HL-60/S4 treated with retinoic acid at 250 ng/mL for 4 days and 3 days (cell line): ENCODE data around the gene WDR88.
"Not testable (repeated sequence)": the region's sequence is repeated elsewhere in the genome, so short reads cannot be mapped to it uniquely, and the experiment has no call there.

Experiments used
- in situ Hi-C: fragments of 300-500 bp; cut with MboI; formaldehyde crosslinking; loops from 2 replicates; pipeline ENCODE4 v1.7.0; 2022; ENCODE audit warnings: low sequenced_read_pairs

WDR88 gene

GRCh38 chr19:33208371-33208895 lies 76.5 kb downstream of the WDR88 start:
- in situ Hi-C loops = no loop called here

DNA sequence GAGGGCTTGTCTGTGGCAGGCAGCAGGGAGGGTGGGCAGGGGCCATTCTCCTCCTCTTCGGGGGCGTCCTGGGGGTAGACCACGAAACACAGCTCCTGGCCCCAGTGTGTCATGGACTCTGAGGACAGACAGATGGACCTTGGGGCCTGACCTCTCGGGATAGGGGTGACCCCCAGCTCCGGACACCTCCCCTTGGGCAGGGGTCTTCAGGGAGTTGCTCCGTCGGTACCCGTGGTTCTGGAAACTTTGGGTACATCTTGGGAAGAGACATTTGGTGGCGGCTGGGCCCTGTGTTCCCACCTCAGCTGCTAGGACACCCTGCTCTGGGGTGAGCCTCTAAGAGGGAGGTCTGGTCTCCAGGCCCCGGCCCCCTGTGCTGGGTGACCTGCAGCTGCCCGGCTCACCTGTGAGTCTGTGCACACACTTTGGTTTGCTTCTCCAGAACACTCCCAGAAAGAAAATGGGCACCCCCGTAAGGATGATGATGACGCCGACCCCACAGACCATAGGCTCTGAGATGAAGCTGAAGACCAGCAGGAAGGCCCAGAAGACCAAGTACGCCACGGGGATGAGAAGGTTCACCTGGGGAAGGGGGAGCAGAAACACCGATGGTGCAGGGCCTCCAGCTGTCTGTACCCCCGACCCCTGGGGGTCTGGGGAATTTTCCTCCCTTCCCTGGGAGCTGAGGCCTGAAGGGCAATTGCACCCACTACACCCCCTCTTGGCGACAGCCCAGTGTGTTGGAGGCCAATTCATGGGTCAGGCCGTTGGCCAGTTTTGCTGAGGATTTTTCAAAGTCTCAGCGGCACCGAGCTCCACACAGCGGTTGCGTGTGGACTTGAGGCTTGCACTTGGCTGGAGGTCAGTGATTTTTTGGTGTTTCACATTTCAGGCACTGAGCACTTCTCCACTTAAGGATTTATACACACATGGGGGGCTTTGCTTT lies 77.3 kb downstream of the WDR88 start:
- in situ Hi-C loops = no loop called here

- in situ Hi-C loops = not testable (repeated sequence)
Measured at GRCh38 chr19:33209850-33210230, 77.9 kb downstream of the WDR88 start.

DNA sequence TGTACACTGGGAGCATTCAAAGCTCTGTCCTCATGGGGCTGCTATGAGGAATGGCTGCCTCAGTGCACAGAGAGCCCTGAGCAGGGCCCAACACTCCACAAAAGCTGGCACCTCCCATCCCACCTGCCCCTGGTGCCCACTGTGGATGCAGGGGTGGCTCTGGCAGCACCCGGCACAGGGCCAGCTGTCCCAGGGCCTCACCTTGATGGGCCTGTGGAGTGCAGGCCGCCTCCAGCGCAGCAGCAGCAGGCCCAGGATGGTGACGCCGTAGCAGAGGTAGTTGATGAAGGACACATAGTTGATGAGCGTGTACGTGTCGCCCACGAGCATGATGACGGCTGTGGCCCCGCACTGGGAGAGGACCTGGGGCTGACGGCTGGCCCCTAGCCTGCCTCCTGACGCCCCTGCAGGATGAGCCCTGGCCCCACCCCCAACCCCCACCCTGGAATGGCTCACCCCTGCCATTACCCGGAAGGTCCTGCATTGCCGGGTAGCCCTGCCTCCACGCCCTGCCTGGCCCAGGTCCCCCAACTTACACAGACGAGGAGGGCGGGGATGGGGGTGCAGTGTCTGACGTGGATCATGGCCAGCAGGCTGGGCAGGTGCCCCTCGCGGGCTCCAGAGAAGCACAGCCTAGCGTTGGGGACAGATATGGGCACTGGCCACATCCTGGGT lies 78.5 kb downstream of the WDR88 start:
- in situ Hi-C loops = no loop called here

DNA sequence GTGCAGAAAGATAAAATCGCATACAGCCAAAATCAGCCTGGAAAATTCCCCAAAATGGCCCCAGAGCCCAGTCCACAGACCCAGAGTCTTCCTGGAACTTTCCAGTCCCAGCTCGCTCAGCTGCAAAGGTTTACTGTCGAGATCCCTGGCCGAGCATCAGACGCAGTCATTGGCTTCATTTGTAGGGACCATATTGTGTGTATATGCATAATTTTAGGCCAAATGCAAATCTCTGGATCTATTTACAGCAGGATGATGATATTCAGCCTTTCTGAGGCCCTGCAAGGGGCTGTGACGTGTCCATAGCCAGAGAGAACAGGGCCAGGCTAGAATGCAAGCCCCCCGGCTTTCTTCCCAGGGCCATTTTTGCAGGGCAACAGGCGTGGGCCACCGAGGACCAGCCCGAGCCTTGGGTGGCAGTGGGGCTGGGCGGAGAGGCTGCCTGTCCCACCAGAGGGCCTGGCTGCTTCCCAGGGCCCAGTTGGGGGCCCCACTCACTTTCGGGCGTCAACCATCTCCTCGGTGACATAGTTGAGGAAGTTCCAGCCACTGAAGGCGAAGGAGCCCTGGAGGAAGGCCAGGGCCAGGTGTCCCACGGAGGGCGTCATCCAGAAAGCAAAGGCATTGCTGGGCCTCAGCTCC lies 80.0 kb downstream of the WDR88 start:
- in situ Hi-C loops = no loop called here

DNA sequence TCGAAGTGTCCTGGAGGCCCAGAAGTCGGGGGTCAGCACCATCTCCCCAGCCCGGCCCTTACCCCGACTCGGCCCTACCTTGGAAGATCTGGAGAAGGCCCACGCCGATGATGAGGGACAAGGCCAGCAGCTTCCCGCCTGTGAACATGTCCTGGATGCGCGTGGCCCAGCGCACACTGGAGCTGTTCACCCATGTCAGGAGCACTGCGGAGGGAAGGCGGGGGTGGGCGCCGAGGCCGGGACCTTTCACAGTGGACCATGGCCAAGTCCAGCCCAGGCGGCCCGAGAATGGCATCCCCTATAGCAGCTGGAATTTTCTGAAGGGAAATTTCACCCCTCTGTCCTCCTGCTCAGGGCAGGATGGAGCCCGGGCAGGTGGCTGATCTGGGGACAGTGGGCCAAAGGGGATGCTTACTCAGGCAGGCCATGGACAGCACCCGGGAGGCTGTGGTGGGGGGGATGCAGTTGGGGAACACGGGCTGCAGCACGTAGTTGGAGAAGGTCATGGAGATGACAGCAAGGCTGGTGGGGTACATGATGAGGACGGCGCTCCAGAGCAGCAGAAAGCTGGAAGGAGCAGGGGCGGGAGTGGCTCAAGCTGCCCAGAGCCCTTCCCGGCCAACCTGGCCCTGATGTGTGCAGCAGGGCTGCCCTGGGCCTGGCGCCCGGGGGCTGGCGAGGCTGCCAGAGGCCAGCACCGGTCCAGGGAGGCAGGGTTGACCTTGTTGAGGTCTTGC lies 80.7 kb downstream of the WDR88 start:
- in situ Hi-C loops = no loop called here

DNA sequence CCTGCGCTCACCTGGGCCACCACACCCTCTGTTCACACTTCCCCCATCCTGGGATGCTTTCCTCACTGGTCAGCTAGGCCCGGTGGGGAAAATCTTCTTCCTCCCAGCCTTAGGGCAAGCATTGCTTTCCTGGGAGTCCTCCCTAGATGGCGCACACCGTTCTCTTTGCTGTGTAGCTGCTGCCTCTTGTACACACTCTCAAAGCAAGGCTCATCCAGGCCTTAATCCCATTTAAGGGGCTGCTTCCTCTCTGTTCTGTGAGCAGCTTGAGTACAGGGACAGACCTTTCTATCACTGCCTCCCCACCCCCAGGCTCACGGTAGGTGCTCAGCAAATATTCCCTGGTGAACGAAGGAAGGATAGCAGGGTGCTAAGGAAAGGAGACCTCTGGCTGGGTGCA lies 82.7 kb downstream of the WDR88 start:
- in situ Hi-C loops = no loop called here

GRCh38 chr19:33215438-33216197 lies 83.7 kb downstream of the WDR88 start:
- in situ Hi-C loops = no loop called here

- in situ Hi-C loops = no loop called here
Measured at GRCh38 chr19:33216198-33216830, 84.4 kb downstream of the WDR88 start.

- in situ Hi-C loops = no loop called here
Measured at GRCh38 chr19:33217881-33218280, 86.0 kb downstream of the WDR88 start.

DNA sequence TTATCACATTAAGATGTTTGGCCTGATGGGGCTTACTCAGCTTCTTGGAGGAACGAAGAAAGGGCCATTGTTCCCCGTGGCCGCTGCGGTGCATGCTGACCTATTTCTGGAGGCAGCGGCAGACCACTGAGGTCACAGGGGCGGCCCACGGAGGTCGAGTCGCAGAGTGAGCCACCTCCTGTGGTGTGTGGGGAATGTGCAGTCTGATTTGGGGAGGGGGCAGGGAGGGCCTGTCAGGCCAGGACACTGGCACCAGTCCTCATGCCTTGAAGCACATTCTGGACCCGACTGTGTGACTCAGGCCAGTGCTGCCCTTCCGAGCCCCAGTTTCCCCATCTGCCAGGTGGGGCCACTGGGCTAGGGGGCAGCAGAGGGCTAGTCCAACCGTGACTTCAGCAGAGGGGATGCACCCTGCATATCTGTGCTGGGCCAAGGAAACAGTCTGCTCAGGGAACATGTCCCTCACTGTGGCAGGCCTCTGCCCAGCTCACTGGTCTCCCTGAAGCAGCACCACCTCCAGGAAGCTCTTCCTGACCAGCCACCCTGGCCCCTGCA lies 87.4 kb downstream of the WDR88 start:
- in situ Hi-C loops = no loop called here

DNA sequence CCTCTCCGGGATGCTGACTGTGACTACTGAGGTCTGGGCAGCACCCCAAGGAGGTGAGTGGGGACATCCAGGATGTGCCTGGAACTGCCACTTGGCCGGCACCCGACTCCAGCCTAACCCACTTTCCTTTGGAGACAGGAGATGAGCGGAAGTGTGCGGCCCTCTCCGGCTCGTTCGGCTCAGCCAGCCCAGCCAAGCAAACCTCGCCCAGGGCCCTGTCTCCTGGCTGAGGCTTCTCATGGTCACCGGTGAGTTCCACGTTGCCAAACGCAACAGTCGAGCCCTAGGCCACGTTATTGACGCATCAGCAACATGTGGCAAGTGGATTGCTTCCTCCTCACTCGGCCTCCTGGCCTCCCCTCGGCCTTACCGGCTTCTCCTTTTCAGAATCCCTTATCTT lies 88.2 kb downstream of the WDR88 start:
- in situ Hi-C loops = no loop called here

DNA sequence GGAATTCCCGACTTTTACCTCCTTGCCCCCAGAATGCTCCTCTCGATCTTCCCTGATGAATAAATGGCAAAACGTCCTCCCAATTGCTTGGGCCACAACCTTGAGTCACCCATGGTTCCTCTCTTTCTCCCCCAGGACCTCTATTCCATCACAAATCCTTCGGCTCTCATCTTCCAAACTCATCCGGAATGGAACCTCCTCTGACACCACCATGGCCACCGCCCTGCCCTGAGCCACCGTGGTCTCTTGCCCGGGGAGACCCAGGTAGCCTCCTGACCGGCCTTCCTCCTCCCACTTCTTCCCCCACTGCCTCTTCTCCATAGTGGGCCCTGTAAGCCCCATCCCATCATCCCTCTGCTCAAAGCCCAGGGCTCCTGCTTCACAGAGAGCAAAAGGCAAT lies 88.8 kb downstream of the WDR88 start:
- in situ Hi-C loops = no loop called here

DNA sequence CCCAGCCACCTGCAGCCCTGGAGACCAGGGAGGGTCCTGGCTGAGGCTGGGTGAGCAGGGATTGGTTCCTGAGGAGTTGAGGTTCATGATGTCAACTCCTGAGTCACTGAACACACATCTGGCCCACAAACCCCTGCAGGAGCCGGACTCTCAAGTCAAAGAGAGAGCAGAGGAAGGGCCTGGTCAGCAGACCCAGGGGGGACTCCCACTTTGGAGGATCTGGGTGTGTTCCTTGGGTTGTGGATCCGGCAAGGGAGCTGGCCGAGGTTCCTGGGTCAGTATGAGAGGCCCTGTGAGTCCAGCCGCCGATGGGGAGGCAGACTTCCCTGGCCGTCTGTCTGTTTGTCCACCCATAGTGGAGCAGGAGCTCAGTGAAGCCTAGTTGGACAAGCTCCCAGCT lies 89.7 kb downstream of the WDR88 start:
- in situ Hi-C loops = no loop called here

DNA sequence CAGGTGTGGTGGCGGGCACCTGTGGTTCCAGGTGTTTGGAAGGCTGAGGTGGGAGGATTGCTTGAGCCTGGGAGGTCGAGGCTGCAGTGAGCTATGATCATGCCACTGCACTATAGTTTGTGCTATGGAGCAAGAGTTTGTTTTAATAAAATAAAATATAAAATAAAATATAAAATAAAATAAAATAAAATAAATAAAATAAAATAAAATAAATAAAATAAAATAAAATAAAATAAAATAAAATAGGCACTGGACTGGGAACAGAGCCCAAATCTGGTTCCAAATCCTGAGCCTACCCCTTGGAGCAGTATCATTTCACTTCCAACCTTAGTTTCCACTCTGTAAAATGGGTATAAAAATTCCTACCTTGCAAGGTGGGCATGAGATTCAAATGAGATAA lies 90.3 kb downstream of the WDR88 start:
- in situ Hi-C loops = not testable (repeated sequence)

DNA sequence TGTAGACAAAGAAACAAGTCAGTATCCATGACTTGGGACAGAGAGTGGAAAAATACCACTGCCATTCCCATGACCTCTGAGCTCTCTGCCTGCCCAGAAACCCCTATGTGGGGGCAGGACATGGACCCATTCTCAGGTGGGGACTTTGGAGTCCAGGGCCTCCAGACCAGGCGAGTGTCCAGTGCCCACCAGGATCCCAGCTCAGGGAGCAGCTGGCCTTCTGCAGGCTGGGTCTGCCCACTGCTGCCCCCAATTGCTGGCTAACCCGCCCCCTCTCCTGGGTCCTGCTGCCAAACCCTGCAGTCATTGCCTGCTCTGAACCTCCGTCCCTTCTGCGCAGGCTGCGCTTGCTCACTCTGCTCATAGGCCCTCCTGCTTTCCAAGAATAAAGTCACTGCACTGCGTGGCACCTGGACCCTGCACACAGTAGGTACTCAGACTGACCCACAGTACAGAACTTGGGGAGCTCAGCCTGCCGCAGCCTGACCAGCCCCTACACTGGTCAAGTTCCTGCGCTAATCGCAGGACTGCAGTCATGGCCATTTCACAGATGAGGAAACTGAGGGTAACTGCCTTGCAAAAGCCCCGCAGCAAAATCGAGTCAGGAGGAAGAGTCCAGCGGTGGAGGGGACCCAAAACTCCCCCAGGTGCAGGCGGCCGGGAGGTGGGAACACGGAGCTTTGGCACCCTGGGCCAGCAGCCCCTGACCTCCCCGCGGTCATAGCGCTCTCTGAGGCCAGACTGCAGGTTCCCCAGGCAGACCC lies 93.0 kb downstream of the WDR88 start:
- in situ Hi-C loops = loop anchor here (25.0 kb wide), 1 partner anchor 537 kb away; no protein-coding TSS in a partner anchor
